H9 (cell line): ENCODE data around the gene CLN3. TPM values are rescaled to one million over a fixed set of nuclear protein-coding genes. Genes with fewer than 3 reads are reported as not detected.
A peak's percentile ranks its signal among the peaks of the same experiment; 100 is the strongest.
"Not testable (repeated sequence)": the region's sequence is repeated elsewhere in the genome, so short reads cannot be mapped to it uniquely, and the experiment has no call there.

ENCODE experiments used
- DNase-seq: peaks from one replicate; pipeline ENCODE4 v3.0.0-alpha.2; 2017
- H2AFZ ChIP-seq: one replicate; pipeline ENCODE4 v1.6.1; 2013; ENCODE audit warnings: mild to moderate bottlenecking, low read length, control low read depth, moderate library complexity
- H2AK5ac ChIP-seq: 2 replicates; pipeline ENCODE4 v1.6.1; 2013; ENCODE audit warnings: low read length, control low read depth, mixed read lengths; ENCODE audit not compliant: insufficient read length
- H2BK120ac ChIP-seq: one replicate; pipeline ENCODE4 v1.6.1; 2013; ENCODE audit warnings: low read depth, mild to moderate bottlenecking, low read length, control low read depth, inconsistent platforms; ENCODE audit not compliant: poor library complexity, severe bottlenecking
- H2BK12ac ChIP-seq: 2 replicates; pipeline ENCODE4 v1.6.1; 2013; ENCODE audit warnings: low read length, control low read depth, mixed read lengths, low read depth; ENCODE audit not compliant: insufficient read length
- H2BK15ac ChIP-seq: 2 replicates; pipeline ENCODE4 v1.6.1; 2013; ENCODE audit warnings: low read depth, low read length, control low read depth
- H2BK20ac ChIP-seq: one replicate; pipeline ENCODE4 v1.6.1; 2013; ENCODE audit warnings: low read depth, mild to moderate bottlenecking, low read length, control low read depth, inconsistent platforms; ENCODE audit not compliant: poor library complexity, severe bottlenecking
- H2BK5ac ChIP-seq: 2 replicates; pipeline ENCODE4 v1.6.1; 2013; ENCODE audit warnings: low read length, control low read depth, mixed read lengths; ENCODE audit not compliant: insufficient read length
- H3K14ac ChIP-seq: 2 replicates; pipeline ENCODE4 v1.6.1; 2013; ENCODE audit warnings: low read length, control low read depth; ENCODE audit not compliant: insufficient read depth
- H3K18ac ChIP-seq: 2 replicates; pipeline ENCODE4 v1.6.1; 2013; ENCODE audit warnings: low read depth, mild to moderate bottlenecking, mixed read lengths, low read length, control low read depth; ENCODE audit not compliant: insufficient read length
- H3K23ac ChIP-seq: 2 replicates; pipeline ENCODE4 v1.6.1; 2013; ENCODE audit warnings: low read length, control low read depth, mixed read lengths, low read depth; ENCODE audit not compliant: insufficient read length
- H3K23me2 ChIP-seq: 2 replicates; pipeline ENCODE4 v1.6.1; 2013; ENCODE audit warnings: low read depth, mild to moderate bottlenecking, mixed read lengths, low read length, control low read depth; ENCODE audit not compliant: insufficient read length, poor library complexity, severe bottlenecking
- H3K27ac ChIP-seq: 2 replicates; pipeline ENCODE4 v1.5.1; 2013; ENCODE audit warnings: low read length, control low read depth, mixed read lengths, low read depth; ENCODE audit not compliant: insufficient read length
- H3K27me3 ChIP-seq: 2 replicates; pipeline ENCODE4 v1.6.1; 2013; ENCODE audit warnings: low read length, control low read depth, inconsistent platforms; ENCODE audit not compliant: insufficient read depth
- H3K4ac ChIP-seq: 2 replicates; pipeline ENCODE4 v1.6.1; 2013; ENCODE audit warnings: low read depth, mild to moderate bottlenecking, control low read depth, inconsistent platforms, low read length, moderate library complexity
- H3K4me1 ChIP-seq: 2 replicates; pipeline ENCODE4 v1.6.1; 2013; ENCODE audit warnings: low read length, control low read depth, inconsistent platforms; ENCODE audit not compliant: insufficient read depth
- H3K4me2 ChIP-seq: 2 replicates; pipeline ENCODE4 v1.6.1; 2013; ENCODE audit warnings: low read length, control low read depth, mixed read lengths; ENCODE audit not compliant: insufficient read length, insufficient read depth
- H3K56ac ChIP-seq: 2 replicates; pipeline ENCODE4 v1.6.1; 2013; ENCODE audit warnings: low read depth, mild to moderate bottlenecking, mixed read lengths, low read length, control low read depth; ENCODE audit not compliant: insufficient read length
- H3K79me1 ChIP-seq: 2 replicates; pipeline ENCODE4 v1.6.1; 2013; ENCODE audit warnings: low read depth, mild to moderate bottlenecking, moderate library complexity, low read length, control low read depth, inconsistent platforms; ENCODE audit not compliant: insufficient read depth, poor library complexity, severe bottlenecking
- H3K79me2 ChIP-seq: 2 replicates; pipeline ENCODE4 v1.6.1; 2013; ENCODE audit warnings: low read length, control low read depth, inconsistent platforms; ENCODE audit not compliant: insufficient read depth
- H3K9ac ChIP-seq: 2 replicates; pipeline ENCODE4 v1.6.1; 2013; ENCODE audit warnings: low read length, control low read depth, mixed read lengths; ENCODE audit not compliant: insufficient read length; ENCODE audit errors: extremely low read depth
- H3K9me3 ChIP-seq: one replicate; pipeline ENCODE4 v1.6.1; 2013; ENCODE audit warnings: low read depth, low read length, inconsistent platforms; ENCODE audit not compliant: control insufficient read depth
- H3T11ph ChIP-seq: one replicate; pipeline ENCODE4 v1.6.1; 2013; ENCODE audit warnings: mild to moderate bottlenecking, low read length, control low read depth, inconsistent platforms
- H4K20me1 ChIP-seq: one replicate; pipeline ENCODE4 v1.6.1; 2013; ENCODE audit not compliant: control insufficient read depth, insufficient read length, insufficient read depth
- H4K5ac ChIP-seq: 2 replicates; pipeline ENCODE4 v1.6.1; 2013; ENCODE audit warnings: low read depth, mild to moderate bottlenecking, mixed read lengths, low read length, control low read depth; ENCODE audit not compliant: insufficient read length
- H4K8ac ChIP-seq: replicated peaks from 2 replicates; pipeline ENCODE4 v1.6.1; 2013; ENCODE audit warnings: low read length, control low read depth, mixed read lengths, low read depth; ENCODE audit not compliant: insufficient read length
- H4K91ac ChIP-seq: 2 replicates; pipeline ENCODE4 v1.6.1; 2013; ENCODE audit warnings: low read depth, mild to moderate bottlenecking, moderate library complexity, mixed read lengths, low read length, control low read depth; ENCODE audit not compliant: insufficient read length
- H3K27ac Mint-ChIP-seq, 3 experiments: 2 replicates in 2 of 3; 3 replicates in 1 of 3; pipeline ENCODE4 v1.8.0; 2020 to 2021; ENCODE audit warnings: mixed read lengths in 3 of 3, mild to moderate bottlenecking in 1 of 3, moderate library complexity in 1 of 3
- H3K27me3 Mint-ChIP-seq: 2 replicates; pipeline ENCODE4 v1.8.0; 2021; ENCODE audit warnings: low read depth, mild to moderate bottlenecking, moderate library complexity, mixed read lengths
- H3K36me3 Mint-ChIP-seq, 3 experiments: 2 replicates in 2 of 3; 3 replicates in 1 of 3; pipeline ENCODE4 v1.8.0; 2020 to 2021; ENCODE audit warnings: low read depth in 3 of 3, mixed read lengths in 3 of 3; ENCODE audit not compliant: insufficient read depth in 1 of 3
- H3K4me1 Mint-ChIP-seq, 2 experiments: 2 replicates each; pipeline ENCODE4 v1.8.0; 2020; ENCODE audit warnings: mixed read lengths in 2 of 2
- H3K4me3 Mint-ChIP-seq, 2 experiments: 2 replicates in 1 of 2; 3 replicates in 1 of 2; pipeline ENCODE4 v1.8.0; 2020 to 2021; ENCODE audit warnings: mild to moderate bottlenecking in 2 of 2, mixed read lengths in 2 of 2, moderate library complexity in 1 of 2
- H3K9me3 Mint-ChIP-seq, 2 experiments: 2 replicates in 1 of 2; 3 replicates in 1 of 2; pipeline ENCODE4 v1.8.0; 2020; ENCODE audit warnings: mild to moderate bottlenecking in 2 of 2, mixed read lengths in 2 of 2, moderate library complexity in 1 of 2
- CTCF ChIP-seq: fragments of 200-600 bp; sonication (generic); conservative IDR thresholded peaks from 3 replicates; pipeline ENCODE4 v1.8.0; 2021; ENCODE audit warnings: antibody characterized with exemption, mild to moderate bottlenecking
- WGBS: extraction: QIAGEN DNeasy Blood & Tissue Kit; methylation state at CpG from one replicate; pipeline ENCODE4 v1.1.7; 2013; ENCODE audit warnings: missing lambda C conversion rate, low lambda C conversion rate, mixed read lengths; ENCODE audit not compliant: insufficient read length; ENCODE audit errors: extremely low coverage; 5-methylcytosine and 5-hydroxymethylcytosine counted together
- total RNA-seq: library from RNA; stranded (reverse); gene quantifications from 2 replicates; pipeline ENCODE4 v1.2.1, GENCODE V29; 2021

CLN3 gene
- total RNA-seq, 1 experiment from 2014 or later = 21.4 TPM

GRCh38 chr16:28501258-28502232 lies 9.7 kb upstream of the CLN3 start:
- TF ChIP-seq CTCF = no peak
- no peak overlapping the region for H3K4me3 Mint-ChIP-seq
- Histone ChIP-seq H2AK5ac (no peak overlapping the region), H3K9ac (no peak overlapping the region), H3K27me3 (no peaks in the 10 kb centered on the region), H3K18ac (no peak overlapping the region), H3K4me2 (no peak overlapping the region), H3K14ac (no peak overlapping the region), H3K23ac (no peak overlapping the region), H3K4me1 (no peaks in the 10 kb centered on the region), H4K5ac (peak overlapping the region; percentile 20), H3K9me3 (no peaks in the 10 kb centered on the region), H3K23me2 (no peaks in the 10 kb centered on the region), H2AFZ (no peak overlapping the region), H4K20me1 (no peaks in the 10 kb centered on the region), H2BK20ac (no peak overlapping the region), H3K27ac (no peak overlapping the region), H2BK120ac (no peak overlapping the region), H3K79me1 (no peaks in the 10 kb centered on the region), H2BK15ac (no peak overlapping the region), H2BK12ac (no peak overlapping the region), H3K79me2 (no peaks in the 10 kb centered on the region), H3K56ac (no peak overlapping the region), H2BK5ac (no peak overlapping the region), H4K8ac (no peak overlapping the region), H3K4ac (no peak overlapping the region), H3T11ph (no peak overlapping the region), H4K91ac (no peak overlapping the region)
- H3K4me1 Mint-ChIP-seq = 0 out of 4 replicates have a peak, but pooled peaks cover 0 to 2% of the 10 kb centered on the region in 2 experiments
- WGBS = no CpG with 5 or more reads among the region's 19 CpGs
- no peak for DNase-seq
- H3K27me3 Mint-ChIP-seq = peaks cover 19% of the 10 kb centered on the region
- no peaks in the 10 kb centered on the region for H3K9me3 Mint-ChIP-seq
- no peak overlapping the region for H3K27ac Mint-ChIP-seq
- H3K36me3 Mint-ChIP-seq = no peaks in the 10 kb centered on the region

- not testable (repeated sequence) for DNase-seq, H2BK12ac ChIP-seq, H3K27me3 ChIP-seq, H3K79me2 ChIP-seq, H3K9me3 Mint-ChIP-seq, H3K18ac ChIP-seq, H3K4me2 ChIP-seq, H4K20me1 ChIP-seq, H3K9ac ChIP-seq, H3K9me3 ChIP-seq, H3K36me3 Mint-ChIP-seq, H3K4me1 ChIP-seq, H3K14ac ChIP-seq, H3K23me2 ChIP-seq, H3K23ac ChIP-seq, H2BK15ac ChIP-seq, H3K4me1 Mint-ChIP-seq, H3K56ac ChIP-seq, H3T11ph ChIP-seq, H3K4ac ChIP-seq, H4K91ac ChIP-seq, H3K27ac ChIP-seq, H3K4me3 Mint-ChIP-seq, H2AK5ac ChIP-seq, H2AFZ ChIP-seq, H3K79me1 ChIP-seq, H2BK120ac ChIP-seq, H2BK20ac ChIP-seq, H4K8ac ChIP-seq, H2BK5ac ChIP-seq, H4K5ac ChIP-seq
- peaks cover 17% of the 10 kb centered on the region for H3K27me3 Mint-ChIP-seq
- WGBS = no CpG with 5 or more reads among the region's 18 CpGs
- peak overlapping the region in 1 of 3 experiments; percentile 59; a peak in 1 of 7 replicates for H3K27ac Mint-ChIP-seq
Measured at GRCh38 chr16:28500476-28501180, 8.8 kb upstream of the CLN3 start.
